GM23248 (cell line): ENCODE results near the gene ENOX1.

Experiments used
- EZH2 ChIP-seq: fragments of 200-600 bp; sonication (generic); IDR thresholded peaks from 2 replicates; pipeline ENCODE4 v1.6.1; 2018; ENCODE audit warnings: antibody characterized with exemption, mild to moderate bottlenecking; ENCODE audit not compliant: insufficient read depth, poor library complexity, severe bottlenecking
- EZH2phosphoT487 ChIP-seq: fragments of 200-600 bp; sonication (generic); IDR thresholded peaks from 2 replicates; pipeline ENCODE4 v1.6.1; 2018; ENCODE audit warnings: antibody characterized with exemption, moderate library complexity, mild to moderate bottlenecking, low read depth; ENCODE audit not compliant: insufficient read depth

- TF ChIP-seq EZH2: no peak
- TF ChIP-seq EZH2phosphoT487: no peak
Observed at GRCh38 chr13:43368003-43368402, 418.8 kb downstream of the ENOX1 start.
